GM12878 (cell line): ENCODE measurements around the gene TEX264. TPM values are rescaled to one million over a fixed set of nuclear protein-coding genes. Genes with fewer than 3 reads are reported as not detected.

ENCODE experiments used
- ATAC-seq: fragments of 200-7000 bp; cut with Tn5 transposase; 3 replicates; pipeline ENCODE4 v1.9.1; 2020; ENCODE audit warnings: mild to moderate bottlenecking, moderate library complexity
- BruUV-seq: library from RNA; stranded (reverse); fragments of 400-500 nt; replicated peaks from 2 replicates; lab custom pipeline; 2021; lab: Mats Ljungman, UMichigan
- CTCF ChIA-PET: fragments of 300-600 bp; sonication (Branson Sonifier 250); formaldehyde crosslinking; extraction: SDS; loops from one replicate; lab custom pipeline; 2021; ENCODE audit warnings: inconsistent platforms; lab: Yijun Ruan, JAX
- POLR2A ChIA-PET: fragments of 350-600 bp; formaldehyde crosslinking; extraction: SDS; loops from one replicate; lab custom pipeline; 2021; ENCODE audit warnings: inconsistent platforms; lab: Charles Lee
- RAD21 ChIA-PET: fragments of 300-600 bp; sonication (Branson Sonifier 250); formaldehyde crosslinking; loops from one replicate; lab custom pipeline; 2023; ENCODE audit warnings: antibody characterized with exemption; ENCODE audit not compliant: unreplicated experiment; lab: Charles Lee
- SMC1A ChIA-PET: fragments of 300-600 bp; sonication (Branson Sonifier 250); formaldehyde crosslinking; loops from one replicate; lab custom pipeline; 2023; ENCODE audit not compliant: unreplicated experiment, uncharacterized antibody; lab: Charles Lee
- DNase-seq: peaks from one replicate; pipeline ENCODE4 v3.0.0-alpha.2; 2011; ENCODE audit warnings: low read depth, low spot score
- FAIRE-seq: peaks from 3 replicates; lab custom pipeline; 2011; peaks lifted over from hg19 to GRCh38; lab: Jason Lieb, UNC
- H2AFZ ChIP-seq: 2 replicates; pipeline ENCODE4 v1.6.0; 2011; ENCODE audit warnings: low read depth, low read length, control low read depth; ENCODE audit not compliant: control insufficient read depth
- H3K27ac ChIP-seq: 2 replicates; pipeline ENCODE4 v1.5.1; 2011; ENCODE audit warnings: control low read depth; ENCODE audit not compliant: control insufficient read depth, insufficient read depth
- H3K27me3 ChIP-seq, 2 experiments: replicated peaks in 1 of 2; 2 replicates each; pipeline versions ENCODE4 v1.6.0 to v1.6.1; 2011; ENCODE audit warnings: low read length in 1 of 2; ENCODE audit not compliant: control insufficient read depth in 2 of 2, insufficient read depth in 2 of 2
- H3K36me3 ChIP-seq, 2 experiments: 2 replicates each; pipeline ENCODE4 v1.5.1; 2011; ENCODE audit warnings: low read length in 1 of 2; ENCODE audit not compliant: control insufficient read depth in 2 of 2, insufficient read depth in 2 of 2
- H3K4me1 ChIP-seq: 2 replicates; pipeline ENCODE4 v1.6.1; 2011; ENCODE audit warnings: mild to moderate bottlenecking, low read length, moderate library complexity, mixed read lengths; ENCODE audit not compliant: control insufficient read depth, insufficient read depth
- H3K4me2 ChIP-seq: 2 replicates; pipeline ENCODE4 v1.6.0; 2011; ENCODE audit warnings: control low read depth; ENCODE audit not compliant: control insufficient read depth, insufficient read depth
- H3K4me3 ChIP-seq: fragments of 200-600 bp; sonication (generic); 2 replicates; pipeline ENCODE4 v1.5.1; 2016
- H3K79me2 ChIP-seq: 2 replicates; pipeline ENCODE4 v1.6.0; 2011; ENCODE audit warnings: low read length; ENCODE audit not compliant: control insufficient read depth, insufficient read depth
- H3K9ac ChIP-seq: 2 replicates; pipeline ENCODE4 v1.8.0; 2011; ENCODE audit warnings: low read length, control low read depth, mixed read lengths; ENCODE audit not compliant: control insufficient read depth, insufficient read depth
- H3K9me3 ChIP-seq: replicated peaks from 3 replicates; pipeline ENCODE4 v1.5.1; 2011; ENCODE audit warnings: mild to moderate bottlenecking, low read length; ENCODE audit not compliant: control insufficient read depth, insufficient read depth
- H4K20me1 ChIP-seq: 2 replicates; pipeline ENCODE4 v1.6.0; 2011; ENCODE audit not compliant: control insufficient read depth, insufficient read depth
- E2F4 ChIP-seq: IDR thresholded peaks from 2 replicates; pipeline ENCODE4 v1.6.1; 2012; ENCODE audit warnings: low read depth, low read length, improper control_type of control experiment
- WGBS: methylation state at CpG from one replicate; pipeline ENCODE4 v1.1.6; 2016; ENCODE audit warnings: low lambda C conversion rate; ENCODE audit not compliant: insufficient replicate concordance, insufficient coverage; ENCODE audit errors: missing lambda C conversion rate; 5-methylcytosine and 5-hydroxymethylcytosine counted together
- in situ Hi-C: fragments of 300-500 bp; cut with MboI; formaldehyde crosslinking; loops from 9 replicates; pipeline ENCODE4 v1.14.3; 2018; ENCODE audit warnings: mixed read lengths
- intact Hi-C: fragments of 100-400 bp; cut with micrococcal nuclease; formaldehyde crosslinking; loops from one replicate; pipeline ENCODE4 v1.14.2; 2022; ENCODE audit not compliant: unreplicated experiment
- polyA plus RNA-seq, 11 experiments: library from polyadenylated mRNA; depleted of rRNA in 4 of 11; unstranded in 6 of 11; stranded (reverse) in 5 of 11; fragments of >200 nt; fragmentation: Nextera tagmentation in 4 of 11; fragmentation: Illumina TruSeq in 1 of 11; extraction: Ambion mirVana in 4 of 11; extraction: Trizol in 1 of 11; gene quantifications; 1 replicate in 1 of 11; 2 replicates in 10 of 11; pipeline versions ENCODE4 v1.2.1 to v1.2.3, GENCODE V29; 2011 to 2016; ENCODE audit warnings: inconsistent platforms in 2 of 11, missing spikeins in 2 of 11, low read depth in 1 of 11
- small RNA-seq: library from RNA; depleted of rRNA; stranded (forward); fragments of <200 nt; gene quantifications from one replicate; pipeline ENCODE3, GENCODE V24; 2014
- total RNA-seq, 4 experiments: library from RNA; depleted of rRNA in 3 of 4; stranded (reverse); fragments of >200 nt in 3 of 4; fragmentation: Illumina TruSeq in 1 of 4; extraction: Trizol in 1 of 4; gene quantifications; 2 replicates each; pipeline versions ENCODE4 v1.2.1 to v1.2.3, GENCODE V29; 2013 to 2021

TEX264 gene
- total and polyA plus RNA-seq, 10 of the 15 experiments (the other 5 are each of a cell fraction or from before 2014, with no cell fraction given), result 3.6 to 63.0 (median 52.4) TPM

- Histone ChIP-seq H4K20me1 (no peaks in the 10 kb centered on the region), H3K4me1 (no peaks in the 10 kb centered on the region), H3K79me2 (no peaks in the 10 kb centered on the region), H3K36me3 (no peaks in the 10 kb centered on the region), H3K9me3 (no peaks in the 10 kb centered on the region), H3K27ac (no peak overlapping the region), H3K4me2 (no peak overlapping the region), H3K9ac (no peak overlapping the region)
- RAD21 ChIA-PET, result no interaction called here
- no peak for FAIRE-seq
- no peak for TF ChIP-seq E2F4
- TF ChIP-seq, all 136 proteins: peak for 0
- CTCF ChIA-PET, result interaction anchor here (1.7 kb wide), 1 partner anchor 48 kb away, joined by 4 read pairs; no protein-coding TSS in a partner anchor
- Histone ChIP-seq H3K27me3 (no peaks in the 10 kb centered on the region), H3K4me3 (no peak overlapping the region), H2AFZ (no peak overlapping the region)
- DNase-seq (no peak), ATAC-seq (peak; percentile 68)
- in situ Hi-C loops, result no loop called here
- 42% methylated on average over 2 of the region's 2 CpGs for WGBS
- SMC1A ChIA-PET, result interaction anchor here (1.6 kb wide), 1 partner anchor 15 kb away, joined by 4 read pairs; no protein-coding TSS in a partner anchor
- no TSS peak for BruUV-seq
- POLR2A ChIA-PET, result interaction anchor here (0.5 kb wide), 1 partner anchor 21 kb away, joined by 6 read pairs; no protein-coding TSS in a partner anchor
- intact Hi-C loops, result no loop called here
These were observed 80.2 kb downstream of the TEX264 start for GRCh38 chr3:51751287-51751686.

Small RNA genes lying within 50 kb of the gene (small RNA-seq; reads per million reads assigned to genes)
- 831 reads per million, percentile 100 among the genes with 10 or more reads in this experiment for gene RNA5SP132

Other genes with a start within 250 kb of the TEX264 start
- 22.6 and 23.9 TPM in 2 replicates for gene DCAF1, start 171.2 kb upstream of the TEX264 start, total RNA-seq (2014; rRNA removed)
- gene DCAF1, start 171.2 kb upstream of the TEX264 start, total RNA-seq (2014; rRNA removed; fragmentation: Illumina TruSeq; extraction: Trizol), result 22.0 and 22.9 TPM in 2 replicates
- 28.8 and 31.5 TPM in 2 replicates for gene DCAF1, start 171.2 kb upstream of the TEX264 start, total RNA-seq (2021)
- 20.8 and 24.1 TPM in 2 replicates for gene DCAF1, start 171.2 kb upstream of the TEX264 start, polyA plus RNA-seq (2011; rRNA removed)
- gene DCAF1, start 171.2 kb upstream of the TEX264 start, polyA plus RNA-seq (2014; fragmentation: Illumina TruSeq; extraction: Trizol), result 33.9 and 38.4 TPM in 2 replicates
- 1 to 10 TPM; 2.7 to 7.8 TPM for gene DCAF1, start 171.2 kb upstream of the TEX264 start, polyA plus RNA-seq (2014; fragmentation: Nextera tagmentation; extraction: Ambion mirVana)
- gene DCAF1, start 171.2 kb upstream of the TEX264 start, polyA plus RNA-seq (2014; rRNA removed), result 22.6 and 25.2 TPM in 2 replicates
- gene DCAF1, start 171.2 kb upstream of the TEX264 start, polyA plus RNA-seq (2016; fragmentation: Nextera tagmentation; extraction: Ambion mirVana), result 10 to 100 TPM; 20.1 to 22.6 TPM
- 12.0 and 12.8 TPM in 2 replicates for gene RAD54L2, start 132.5 kb upstream of the TEX264 start, total RNA-seq (2014; rRNA removed)
- gene RAD54L2, start 132.5 kb upstream of the TEX264 start, total RNA-seq (2014; rRNA removed; fragmentation: Illumina TruSeq; extraction: Trizol), result 12.2 and 12.6 TPM in 2 replicates
- 23.8 and 24.7 TPM in 2 replicates for gene RAD54L2, start 132.5 kb upstream of the TEX264 start, total RNA-seq (2021)
- 7.0 and 8.0 TPM in 2 replicates for gene RAD54L2, start 132.5 kb upstream of the TEX264 start, polyA plus RNA-seq (2011; rRNA removed)
- 10.3 and 10.7 TPM in 2 replicates for gene RAD54L2, start 132.5 kb upstream of the TEX264 start, polyA plus RNA-seq (2014; fragmentation: Illumina TruSeq; extraction: Trizol)
- gene RAD54L2, start 132.5 kb upstream of the TEX264 start, polyA plus RNA-seq (2014; fragmentation: Nextera tagmentation; extraction: Ambion mirVana), result 1 to 10 TPM; 2.2 to 4.2 TPM
- 7.1 TPM in 2 replicates for gene RAD54L2, start 132.5 kb upstream of the TEX264 start, polyA plus RNA-seq (2014; rRNA removed)
- gene RAD54L2, start 132.5 kb upstream of the TEX264 start, polyA plus RNA-seq (2016; fragmentation: Nextera tagmentation; extraction: Ambion mirVana), result 10 to 100 TPM; 15.2 to 16.4 TPM
- 0.06 TPM in 1 of 2 replicates, not detected in the other for gene GRM2, start 35.8 kb downstream of the TEX264 start, total RNA-seq (2014; rRNA removed)
- not detected in 2 replicates for gene GRM2, start 35.8 kb downstream of the TEX264 start, total RNA-seq (2014; rRNA removed; fragmentation: Illumina TruSeq; extraction: Trizol)
- 0.05 TPM in 1 of 2 replicates, not detected in the other for gene GRM2, start 35.8 kb downstream of the TEX264 start, total RNA-seq (2021)
- gene GRM2, start 35.8 kb downstream of the TEX264 start, polyA plus RNA-seq (2011; rRNA removed), result 0.07 TPM in 1 of 2 replicates, not detected in the other
- 0.01 TPM in 1 of 2 replicates, not detected in the other for gene GRM2, start 35.8 kb downstream of the TEX264 start, polyA plus RNA-seq (2014; fragmentation: Illumina TruSeq; extraction: Trizol)
- not detected for gene GRM2, start 35.8 kb downstream of the TEX264 start, polyA plus RNA-seq (2014; fragmentation: Nextera tagmentation; extraction: Ambion mirVana)
- gene GRM2, start 35.8 kb downstream of the TEX264 start, polyA plus RNA-seq (2014; rRNA removed), result 0.04 and 0.14 TPM in 2 replicates
- not detected for gene GRM2, start 35.8 kb downstream of the TEX264 start, polyA plus RNA-seq (2016; fragmentation: Nextera tagmentation; extraction: Ambion mirVana)
- not detected in 2 replicates for gene IQCF6, start 108.0 kb downstream of the TEX264 start, total RNA-seq (2014; rRNA removed)
- gene IQCF6, start 108.0 kb downstream of the TEX264 start, total RNA-seq (2014; rRNA removed; fragmentation: Illumina TruSeq; extraction: Trizol), result not detected in 2 replicates
- not detected in 2 replicates for gene IQCF6, start 108.0 kb downstream of the TEX264 start, total RNA-seq (2021)
- not detected in 2 replicates for gene IQCF6, start 108.0 kb downstream of the TEX264 start, polyA plus RNA-seq (2011; rRNA removed)
- not detected in 2 replicates for gene IQCF6, start 108.0 kb downstream of the TEX264 start, polyA plus RNA-seq (2014; fragmentation: Illumina TruSeq; extraction: Trizol)
- gene IQCF6, start 108.0 kb downstream of the TEX264 start, polyA plus RNA-seq (2014; fragmentation: Nextera tagmentation; extraction: Ambion mirVana), result not detected
- gene IQCF6, start 108.0 kb downstream of the TEX264 start, polyA plus RNA-seq (2014; rRNA removed), result not detected in 2 replicates
- gene IQCF6, start 108.0 kb downstream of the TEX264 start, polyA plus RNA-seq (2016; fragmentation: Nextera tagmentation; extraction: Ambion mirVana), result not detected
- not detected in 2 replicates for gene IQCF2, start 190.4 kb downstream of the TEX264 start, total RNA-seq (2014; rRNA removed)
- gene IQCF2, start 190.4 kb downstream of the TEX264 start, total RNA-seq (2014; rRNA removed; fragmentation: Illumina TruSeq; extraction: Trizol), result not detected in 2 replicates
- gene IQCF2, start 190.4 kb downstream of the TEX264 start, total RNA-seq (2021), result not detected in 2 replicates
- gene IQCF2, start 190.4 kb downstream of the TEX264 start, polyA plus RNA-seq (2011; rRNA removed), result not detected in 2 replicates
- not detected in 2 replicates for gene IQCF2, start 190.4 kb downstream of the TEX264 start, polyA plus RNA-seq (2014; fragmentation: Illumina TruSeq; extraction: Trizol)
- gene IQCF2, start 190.4 kb downstream of the TEX264 start, polyA plus RNA-seq (2014; fragmentation: Nextera tagmentation; extraction: Ambion mirVana), result not detected
- not detected in 2 replicates for gene IQCF2, start 190.4 kb downstream of the TEX264 start, polyA plus RNA-seq (2014; rRNA removed)
- not detected for gene IQCF2, start 190.4 kb downstream of the TEX264 start, polyA plus RNA-seq (2016; fragmentation: Nextera tagmentation; extraction: Ambion mirVana)
- not detected in 2 replicates for gene IQCF5, start 204.3 kb downstream of the TEX264 start, total RNA-seq (2014; rRNA removed)
- gene IQCF5, start 204.3 kb downstream of the TEX264 start, total RNA-seq (2014; rRNA removed; fragmentation: Illumina TruSeq; extraction: Trizol), result not detected in 2 replicates
- gene IQCF5, start 204.3 kb downstream of the TEX264 start, total RNA-seq (2021), result not detected in 2 replicates
- gene IQCF5, start 204.3 kb downstream of the TEX264 start, polyA plus RNA-seq (2011; rRNA removed), result not detected in 2 replicates
- not detected in 2 replicates for gene IQCF5, start 204.3 kb downstream of the TEX264 start, polyA plus RNA-seq (2014; fragmentation: Illumina TruSeq; extraction: Trizol)
- gene IQCF5, start 204.3 kb downstream of the TEX264 start, polyA plus RNA-seq (2014; fragmentation: Nextera tagmentation; extraction: Ambion mirVana), result not detected
- gene IQCF5, start 204.3 kb downstream of the TEX264 start, polyA plus RNA-seq (2014; rRNA removed), result not detected in 2 replicates
- not detected for gene IQCF5, start 204.3 kb downstream of the TEX264 start, polyA plus RNA-seq (2016; fragmentation: Nextera tagmentation; extraction: Ambion mirVana)
- gene IQCF1, start 232.1 kb downstream of the TEX264 start, total RNA-seq (2014; rRNA removed), result not detected in 2 replicates
- gene IQCF1, start 232.1 kb downstream of the TEX264 start, total RNA-seq (2014; rRNA removed; fragmentation: Illumina TruSeq; extraction: Trizol), result not detected in 2 replicates
- not detected in 2 replicates for gene IQCF1, start 232.1 kb downstream of the TEX264 start, total RNA-seq (2021)
- gene IQCF1, start 232.1 kb downstream of the TEX264 start, polyA plus RNA-seq (2011; rRNA removed), result not detected in 2 replicates
- gene IQCF1, start 232.1 kb downstream of the TEX264 start, polyA plus RNA-seq (2014; fragmentation: Illumina TruSeq; extraction: Trizol), result not detected in 2 replicates
- gene IQCF1, start 232.1 kb downstream of the TEX264 start, polyA plus RNA-seq (2014; fragmentation: Nextera tagmentation; extraction: Ambion mirVana), result not detected
- gene IQCF1, start 232.1 kb downstream of the TEX264 start, polyA plus RNA-seq (2014; rRNA removed), result not detected in 2 replicates
- gene IQCF1, start 232.1 kb downstream of the TEX264 start, polyA plus RNA-seq (2016; fragmentation: Nextera tagmentation; extraction: Ambion mirVana), result not detected